HepG2 (cell line): Measurements from ENCODE around the gene SMARCC1. TPM values are rescaled to one million over a fixed set of nuclear protein-coding genes. Genes with fewer than 3 reads are reported as not detected.
A peak's percentile ranks its signal among the peaks of the same experiment; 100 is the strongest.

Experiments
- ATF2 ChIP-seq: sonication (generic); formaldehyde crosslinking; IDR thresholded peaks from 2 replicates; pipeline ENCODE4 v1.4.0; 2020; ENCODE audit warnings: missing genetic modification reagents
- ATF7-NPFF ChIP-seq: sonication (generic); formaldehyde crosslinking; IDR thresholded peaks from 2 replicates; pipeline ENCODE4 v1.8.1; 2023; ENCODE audit warnings: mild to moderate bottlenecking, low read depth, missing genetic modification reagents, moderate library complexity
- CBX2 ChIP-seq, 2 experiments: fragments of 200-600 bp in 1 of 2; sonication (generic); formaldehyde crosslinking in 1 of 2; IDR thresholded peaks; 2 replicates each; pipeline versions ENCODE4 v1.7.0 to v1.8.1; 2018 to 2022; ENCODE audit warnings: low read depth in 2 of 2, low read length in 1 of 2, mild to moderate bottlenecking in 1 of 2, missing genetic modification reagents in 1 of 2
- DR1 ChIP-seq: sonication (generic); formaldehyde crosslinking; IDR thresholded peaks from 2 replicates; pipeline ENCODE4 v1.8.0; 2021; ENCODE audit warnings: mild to moderate bottlenecking, missing genetic modification reagents, inconsistent platforms
- FIP1L1 ChIP-seq: fragments of 200-400 bp; formaldehyde crosslinking; IDR thresholded peaks from 2 replicates; pipeline ENCODE4 v1.6.1; 2018; ENCODE audit warnings: low read depth, mild to moderate bottlenecking, low read length, moderate library complexity, borderline replicate concordance; ENCODE audit not compliant: insufficient read depth
- GZF1 ChIP-seq: sonication (generic); formaldehyde crosslinking; IDR thresholded peaks from 2 replicates; pipeline ENCODE4 v1.5.1; 2020; ENCODE audit warnings: mild to moderate bottlenecking, missing genetic modification reagents
- MED1 ChIP-seq: sonication (generic); formaldehyde crosslinking; IDR thresholded peaks from 2 replicates; pipeline ENCODE4 v1.4.0; 2020; ENCODE audit warnings: missing genetic modification reagents
- POLR2A ChIP-seq, 2 experiments: IDR thresholded peaks; 2 replicates each; pipeline ENCODE4 v1.6.1; 2011; ENCODE audit warnings: low read depth in 2 of 2, low read length in 2 of 2, mild to moderate bottlenecking in 1 of 2, moderate library complexity in 1 of 2; ENCODE audit not compliant: insufficient read depth in 1 of 2
- SP4 ChIP-seq: sonication (generic); formaldehyde crosslinking; IDR thresholded peaks from 2 replicates; pipeline ENCODE4 v1.8.1; 2023; ENCODE audit warnings: mild to moderate bottlenecking, missing genetic modification reagents
- TRAFD1 ChIP-seq: sonication (generic); formaldehyde crosslinking; IDR thresholded peaks from 2 replicates; pipeline ENCODE4 v1.5.1; 2020; ENCODE audit warnings: missing genetic modification reagents, mild to moderate bottlenecking, borderline replicate concordance
- ZBTB34 ChIP-seq: sonication (generic); formaldehyde crosslinking; IDR thresholded peaks from 2 replicates; pipeline ENCODE4 v1.8.0; 2022; ENCODE audit warnings: mild to moderate bottlenecking, missing genetic modification reagents
- ZNF724P ChIP-seq: sonication (generic); formaldehyde crosslinking; IDR thresholded peaks from 2 replicates; pipeline ENCODE4 v1.8.0; 2022; ENCODE audit warnings: missing genetic modification reagents, borderline replicate concordance
- polyA plus RNA-seq, 8 experiments: library from polyadenylated mRNA; depleted of rRNA in 3 of 8; stranded (reverse) in 7 of 8; unstranded in 1 of 8; fragments of >200 nt; fragmentation: Illumina TruSeq in 4 of 8; extraction: Trizol in 4 of 8; gene quantifications; 2 replicates each; pipeline versions ENCODE4 v1.2.1 to v1.2.3, GENCODE V29; 2011 to 2016; ENCODE audit warnings: low read depth in 4 of 8, missing spikeins in 1 of 8, mixed read lengths in 1 of 8; ENCODE audit not compliant: insufficient read depth in 1 of 8
- total RNA-seq, 5 experiments: library from RNA; depleted of rRNA; stranded (reverse); fragments of >200 nt; fragmentation: Illumina TruSeq; extraction: Trizol; gene quantifications; 2 replicates each; pipeline ENCODE4 v1.2.3, GENCODE V29; 2016; ENCODE audit warnings: low read depth in 1 of 5
- TF ChIP-seq, protein P1 (sequence below): sonication (generic); formaldehyde crosslinking; IDR thresholded peaks from 2 replicates; pipeline ENCODE4 v1.4.0; 2020; ENCODE audit warnings: missing genetic modification reagents
- TF ChIP-seq, protein P2 (sequence below): sonication (generic); formaldehyde crosslinking; IDR thresholded peaks from 2 replicates; pipeline ENCODE4 v1.5.0; 2020; ENCODE audit warnings: missing genetic modification reagents
- TF ChIP-seq, protein P3 (sequence below): sonication (generic); formaldehyde crosslinking; IDR thresholded peaks from 2 replicates; pipeline ENCODE4 v1.5.0; 2020; ENCODE audit warnings: mild to moderate bottlenecking, missing genetic modification reagents, borderline replicate concordance

The SMARCC1 gene
- total and polyA plus RNA-seq, 2 of the 13 experiments (the other 11 are each of a cell fraction or from before 2014, with no cell fraction given): 47.9 to 58.4 TPM

GRCh38 chr3:47802734-47803479 is 21.2 kb upstream of the SMARCC1 start, which contains the start of gene DHX30 (continued):
- TF ChIP-seq TRAFD1: no peak
- peak; percentile 17; the same call in 1 of the 2 replicates for TF ChIP-seq MED1 (CRISPR knock-in tag)
- peak; percentile 15; the same call in 1 of the 2 replicates for TF ChIP-seq ATF2 (CRISPR knock-in tag)
- TF ChIP-seq GZF1 (CRISPR knock-in tag): no peak
- TF ChIP-seq ATF7-NPFF (CRISPR knock-in tag): peak; percentile 60; the same call in 1 of the 2 replicates
- no peak for TF ChIP-seq ZNF724P (CRISPR knock-in tag)
- TF ChIP-seq, protein P1, sequence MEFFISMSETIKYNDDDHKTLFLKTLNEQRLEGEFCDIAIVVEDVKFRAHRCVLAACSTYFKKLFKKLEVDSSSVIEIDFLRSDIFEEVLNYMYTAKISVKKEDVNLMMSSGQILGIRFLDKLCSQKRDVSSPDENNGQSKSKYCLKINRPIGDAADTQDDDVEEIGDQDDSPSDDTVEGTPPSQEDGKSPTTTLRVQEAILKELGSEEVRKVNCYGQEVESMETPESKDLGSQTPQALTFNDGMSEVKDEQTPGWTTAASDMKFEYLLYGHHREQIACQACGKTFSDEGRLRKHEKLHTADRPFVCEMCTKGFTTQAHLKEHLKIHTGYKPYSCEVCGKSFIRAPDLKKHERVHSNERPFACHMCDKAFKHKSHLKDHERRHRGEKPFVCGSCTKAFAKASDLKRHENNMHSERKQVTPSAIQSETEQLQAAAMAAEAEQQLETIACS: 0 out of 2 replicates have a peak, but pooled peaks have one; percentile 25
- TF ChIP-seq DR1 (CRISPR knock-in tag): peak; percentile 57; the same call in 1 of the 2 replicates
- TF ChIP-seq SP4 (CRISPR knock-in tag): peak; percentile 82; the same call in 1 of the 2 replicates
- TF ChIP-seq, protein P2, sequence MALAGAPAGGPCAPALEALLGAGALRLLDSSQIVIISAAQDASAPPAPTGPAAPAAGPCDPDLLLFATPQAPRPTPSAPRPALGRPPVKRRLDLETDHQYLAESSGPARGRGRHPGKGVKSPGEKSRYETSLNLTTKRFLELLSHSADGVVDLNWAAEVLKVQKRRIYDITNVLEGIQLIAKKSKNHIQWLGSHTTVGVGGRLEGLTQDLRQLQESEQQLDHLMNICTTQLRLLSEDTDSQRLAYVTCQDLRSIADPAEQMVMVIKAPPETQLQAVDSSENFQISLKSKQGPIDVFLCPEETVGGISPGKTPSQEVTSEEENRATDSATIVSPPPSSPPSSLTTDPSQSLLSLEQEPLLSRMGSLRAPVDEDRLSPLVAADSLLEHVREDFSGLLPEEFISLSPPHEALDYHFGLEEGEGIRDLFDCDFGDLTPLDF (CRISPR knock-in tag): peak; percentile 57
- TF ChIP-seq ZBTB34: no peak
- TF ChIP-seq POLR2A (IDR thresholded peaks at IDR 0.05; ENCODE audit: insufficient read depth in 1 of 2, low read depth in 2 of 2, low read length in 2 of 2): peak; percentile 39 to 64; a peak in 2 of 4 replicates
- no peak for TF ChIP-seq CBX2 (IDR thresholded peaks at IDR 0.05; ENCODE audit: low read depth, low read length)
- no peak for TF ChIP-seq CBX2 (CRISPR knock-in tag; IDR thresholded peaks at IDR 0.05; ENCODE audit: low read depth)
- TF ChIP-seq FIP1L1: no peak
- TF ChIP-seq, protein P3, sequence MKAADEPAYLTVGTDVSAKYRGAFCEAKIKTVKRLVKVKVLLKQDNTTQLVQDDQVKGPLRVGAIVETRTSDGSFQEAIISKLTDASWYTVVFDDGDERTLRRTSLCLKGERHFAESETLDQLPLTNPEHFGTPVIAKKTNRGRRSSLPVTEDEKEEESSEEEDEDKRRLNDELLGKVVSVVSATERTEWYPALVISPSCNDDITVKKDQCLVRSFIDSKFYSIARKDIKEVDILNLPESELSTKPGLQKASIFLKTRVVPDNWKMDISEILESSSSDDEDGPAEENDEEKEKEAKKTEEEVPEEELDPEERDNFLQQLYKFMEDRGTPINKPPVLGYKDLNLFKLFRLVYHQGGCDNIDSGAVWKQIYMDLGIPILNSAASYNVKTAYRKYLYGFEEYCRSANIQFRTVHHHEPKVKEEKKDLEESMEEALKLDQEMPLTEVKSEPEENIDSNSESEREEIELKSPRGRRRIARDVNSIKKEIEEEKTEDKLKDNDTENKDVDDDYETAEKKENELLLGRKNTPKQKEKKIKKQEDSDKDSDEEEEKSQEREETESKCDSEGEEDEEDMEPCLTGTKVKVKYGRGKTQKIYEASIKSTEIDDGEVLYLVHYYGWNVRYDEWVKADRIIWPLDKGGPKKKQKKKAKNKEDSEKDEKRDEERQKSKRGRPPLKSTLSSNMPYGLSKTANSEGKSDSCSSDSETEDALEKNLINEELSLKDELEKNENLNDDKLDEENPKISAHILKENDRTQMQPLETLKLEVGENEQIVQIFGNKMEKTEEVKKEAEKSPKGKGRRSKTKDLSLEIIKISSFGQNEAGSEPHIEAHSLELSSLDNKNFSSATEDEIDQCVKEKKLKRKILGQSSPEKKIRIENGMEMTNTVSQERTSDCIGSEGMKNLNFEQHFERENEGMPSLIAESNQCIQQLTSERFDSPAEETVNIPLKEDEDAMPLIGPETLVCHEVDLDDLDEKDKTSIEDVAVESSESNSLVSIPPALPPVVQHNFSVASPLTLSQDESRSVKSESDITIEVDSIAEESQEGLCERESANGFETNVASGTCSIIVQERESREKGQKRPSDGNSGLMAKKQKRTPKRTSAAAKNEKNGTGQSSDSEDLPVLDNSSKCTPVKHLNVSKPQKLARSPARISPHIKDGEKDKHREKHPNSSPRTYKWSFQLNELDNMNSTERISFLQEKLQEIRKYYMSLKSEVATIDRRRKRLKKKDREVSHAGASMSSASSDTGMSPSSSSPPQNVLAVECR (CRISPR knock-in tag): peak; percentile 73
